IMR-90 (cell line): Measurements from ENCODE around the gene CD6. TPM values are rescaled to one million over a fixed set of nuclear protein-coding genes. Genes with fewer than 3 reads are reported as not detected.

ENCODE experiments used
- ATAC-seq: fragments of 200-7000 bp; cut with Tn5 transposase; 2 replicates; pipeline ENCODE4 v1.9.1; 2020; ENCODE audit warnings: low read depth, mild to moderate bottlenecking, moderate library complexity
- BruUV-seq: library from RNA; stranded (reverse); fragments of 400-500 nt; replicated peaks from 2 replicates; lab custom pipeline; 2021; lab: Mats Ljungman, UMichigan
- CTCF ChIA-PET: fragments of 300-600 bp; formaldehyde crosslinking; extraction: SDS; loops from one replicate; lab custom pipeline; 2021; ENCODE audit warnings: antibody characterized with exemption; lab: Yijun Ruan, JAX
- POLR2A ChIA-PET: fragments of 300-600 bp; sonication (Branson Sonifier 250); formaldehyde crosslinking; loops from one replicate; lab custom pipeline; 2022; ENCODE audit warnings: antibody characterized with exemption; ENCODE audit not compliant: unreplicated experiment; lab: Charles Lee
- DNase-seq: peaks from one replicate; pipeline ENCODE4 v3.0.0; 2013
- H2AFZ ChIP-seq: replicated peaks from 2 replicates; pipeline ENCODE3; 2013; ENCODE audit warnings: low read length, mild to moderate bottlenecking; ENCODE audit not compliant: poor library complexity
- H2AK5ac ChIP-seq: 2 replicates; pipeline ENCODE4 v1.6.1; 2013; ENCODE audit warnings: low read depth, low read length, inconsistent platforms
- H2AK9ac ChIP-seq: replicated peaks from 2 replicates; pipeline ENCODE3; 2013; ENCODE audit warnings: mild to moderate bottlenecking, low read depth, low read length, moderate library complexity; ENCODE audit not compliant: poor library complexity
- H2BK120ac ChIP-seq: 2 replicates; pipeline ENCODE4 v1.6.1; 2013; ENCODE audit warnings: low read depth, low read length, inconsistent platforms
- H2BK15ac ChIP-seq: 3 replicates; pipeline ENCODE4 v1.6.1; 2013; ENCODE audit warnings: low read depth, low read length, inconsistent platforms
- H2BK20ac ChIP-seq: 2 replicates; pipeline ENCODE4 v1.6.1; 2013; ENCODE audit warnings: low read depth, mild to moderate bottlenecking, inconsistent platforms, low read length, moderate library complexity
- H2BK5ac ChIP-seq: 2 replicates; pipeline ENCODE4 v1.6.1; 2013; ENCODE audit warnings: mild to moderate bottlenecking, low read depth, low read length, inconsistent platforms; ENCODE audit not compliant: poor library complexity, severe bottlenecking
- H3K14ac ChIP-seq: replicated peaks from 2 replicates; pipeline ENCODE4 v1.6.1; 2013; ENCODE audit warnings: low read depth, low read length, inconsistent platforms
- H3K18ac ChIP-seq: 2 replicates; pipeline ENCODE4 v1.6.1; 2013; ENCODE audit warnings: low read depth, low read length, control low read depth
- H3K23ac ChIP-seq: 2 replicates; pipeline ENCODE4 v1.6.1; 2013; ENCODE audit warnings: low read depth, low read length, inconsistent platforms
- H3K27ac ChIP-seq: 2 replicates; pipeline ENCODE4 v1.5.1; 2013; ENCODE audit warnings: mild to moderate bottlenecking, control low read depth, low read length; ENCODE audit not compliant: insufficient read depth
- H3K27me3 ChIP-seq: 2 replicates; pipeline ENCODE4 v1.6.1; 2013; ENCODE audit warnings: low read length; ENCODE audit not compliant: control insufficient read depth, insufficient read depth
- H3K36me3 ChIP-seq: 2 replicates; pipeline ENCODE4 v1.6.1; 2013; ENCODE audit warnings: low read length, mixed read lengths; ENCODE audit not compliant: control insufficient read depth, insufficient read depth
- H3K4ac ChIP-seq: 2 replicates; pipeline ENCODE4 v1.6.1; 2013; ENCODE audit warnings: low read depth, low read length, inconsistent platforms
- H3K4me1 ChIP-seq: 2 replicates; pipeline ENCODE4 v1.6.1; 2013; ENCODE audit warnings: low read length, mixed read lengths; ENCODE audit not compliant: control insufficient read depth, insufficient read depth
- H3K4me2 ChIP-seq: 2 replicates; pipeline ENCODE4 v1.6.1; 2013; ENCODE audit warnings: low read depth, mild to moderate bottlenecking, control low read depth, low read length, moderate library complexity
- H3K4me3 ChIP-seq: 2 replicates; pipeline ENCODE4 v1.5.1; 2013; ENCODE audit warnings: low read depth, mild to moderate bottlenecking, control low read depth, low read length, moderate library complexity; ENCODE audit not compliant: insufficient read depth
- H3K56ac ChIP-seq: 2 replicates; pipeline ENCODE4 v1.6.1; 2013; ENCODE audit warnings: low read length, inconsistent platforms; ENCODE audit not compliant: insufficient read depth; ENCODE audit errors: extremely low read depth
- H3K79me1 ChIP-seq, 2 experiments: 2 replicates each; pipeline ENCODE4 v1.6.1; 2013; ENCODE audit warnings: low read length in 2 of 2, inconsistent platforms in 1 of 2, low read depth in 1 of 2
- H3K9ac ChIP-seq: 2 replicates; pipeline ENCODE4 v1.6.1; 2013; ENCODE audit warnings: low read depth, low read length, control low read depth
- H3K9me1 ChIP-seq: 2 replicates; pipeline ENCODE4 v1.6.1; 2013; ENCODE audit warnings: low read length, inconsistent platforms; ENCODE audit not compliant: insufficient read depth
- H3K9me3 ChIP-seq: 2 replicates; pipeline ENCODE4 v1.6.1; 2013; ENCODE audit warnings: low read length; ENCODE audit not compliant: control insufficient read depth, insufficient read depth
- H4K20me1 ChIP-seq: 2 replicates; pipeline ENCODE4 v1.6.1; 2013; ENCODE audit warnings: low read length, inconsistent platforms; ENCODE audit not compliant: insufficient read depth
- H4K5ac ChIP-seq: 2 replicates; pipeline ENCODE4 v1.6.1; 2013; ENCODE audit warnings: mild to moderate bottlenecking, low read depth, low read length, control low read depth
- H4K8ac ChIP-seq, 2 experiments: 2 replicates each; pipeline ENCODE4 v1.6.1; 2013; ENCODE audit warnings: low read depth in 2 of 2, low read length in 2 of 2, control low read depth in 1 of 2, inconsistent platforms in 1 of 2
- H4K91ac ChIP-seq: 2 replicates; pipeline ENCODE4 v1.6.1; 2013; ENCODE audit warnings: low read depth, low read length, inconsistent platforms; ENCODE audit not compliant: insufficient read depth
- BHLHE40 ChIP-seq: fragments of 150-350 bp; IDR thresholded peaks from 2 replicates; pipeline ENCODE4 v1.6.1; 2016; ENCODE audit warnings: mild to moderate bottlenecking, low read depth, low read length
- CEBPB ChIP-seq: IDR thresholded peaks from 2 replicates; pipeline ENCODE4 v1.6.1; 2012; ENCODE audit warnings: low read depth, low read length, improper control_type of control experiment
- CHD1 ChIP-seq: IDR thresholded peaks from 2 replicates; pipeline ENCODE4 v1.6.1; 2012; ENCODE audit warnings: low read depth, low read length, improper control_type of control experiment
- FOS ChIP-seq: fragments of 150-350 bp; IDR thresholded peaks from 2 replicates; pipeline ENCODE4 v1.6.1; 2016; ENCODE audit warnings: low read depth, low read length
- MAFK ChIP-seq: IDR thresholded peaks from 2 replicates; pipeline ENCODE4 v1.6.1; 2012; ENCODE audit warnings: low read depth, low read length, improper control_type of control experiment
- MAZ ChIP-seq: IDR thresholded peaks from 2 replicates; pipeline ENCODE4 v1.6.1; 2012; ENCODE audit warnings: low read depth, mild to moderate bottlenecking, low read length, improper control_type of control experiment, moderate library complexity, borderline replicate concordance
- MXI1 ChIP-seq: IDR thresholded peaks from 2 replicates; pipeline ENCODE4 v1.6.1; 2012; ENCODE audit warnings: low read depth, mild to moderate bottlenecking, low read length, moderate library complexity, borderline replicate concordance
- NFE2L2 ChIP-seq: fragments of 150-350 bp; IDR thresholded peaks from 2 replicates; pipeline ENCODE4 v1.6.1; 2016; ENCODE audit warnings: low read depth, mild to moderate bottlenecking, low read length
- POLR2A ChIP-seq: IDR thresholded peaks from 2 replicates; pipeline ENCODE4 v1.6.1; 2012; ENCODE audit warnings: mild to moderate bottlenecking, low read depth, low read length
- RAD21 ChIP-seq: IDR thresholded peaks from 2 replicates; pipeline ENCODE4 v1.6.1; 2012; ENCODE audit warnings: low read length, improper control_type of control experiment
- RCOR1 ChIP-seq: IDR thresholded peaks from 2 replicates; pipeline ENCODE4 v1.6.1; 2012; ENCODE audit warnings: mild to moderate bottlenecking, low read length, improper control_type of control experiment; ENCODE audit not compliant: insufficient replicate concordance
- RFX5 ChIP-seq: IDR thresholded peaks from 2 replicates; pipeline ENCODE4 v1.8.0; 2012; ENCODE audit warnings: low read depth, mild to moderate bottlenecking, low read length, moderate library complexity
- SMC3 ChIP-seq: fragments of 150-350 bp; IDR thresholded peaks from 2 replicates; pipeline ENCODE4 v1.6.1; 2016; ENCODE audit warnings: low read depth, mild to moderate bottlenecking, antibody characterized with exemption, low read length, moderate library complexity
- WGBS, 2 experiments: methylation state at CpG; one replicate each; pipeline versions ENCODE4 v1.1.5 to v1.1.7; 2013; ENCODE audit warnings: missing lambda C conversion rate in 2 of 2; ENCODE audit not compliant: insufficient read length in 1 of 2; ENCODE audit errors: extremely low coverage in 2 of 2; 5-methylcytosine and 5-hydroxymethylcytosine counted together
- dilution Hi-C: fragments of 300-500 bp; cut with HindIII; formaldehyde crosslinking; loops from one replicate; pipeline ENCODE4 v1.14.3; 2018; ENCODE audit warnings: low sequenced_read_pairs; ENCODE audit not compliant: unreplicated experiment
- in situ Hi-C: fragments of 300-500 bp; cut with MboI; formaldehyde crosslinking; loops from 3 replicates; pipeline ENCODE4 v1.14.3; 2019; ENCODE audit warnings: low sequenced_read_pairs, inconsistent platforms, mixed read lengths
- intact Hi-C: fragments of 100-400 bp; cut with micrococcal nuclease; formaldehyde crosslinking; loops from 2 replicates; pipeline ENCODE4 v1.10.0; 2022
- polyA plus RNA-seq, 3 experiments: library from polyadenylated mRNA; depleted of rRNA; stranded (reverse); fragments of >200 nt; gene quantifications; 2 replicates each; pipeline ENCODE4 v1.2.3, GENCODE V29; 2012; ENCODE audit warnings: low replicate concordance in 1 of 3
- total RNA-seq: library from RNA; depleted of rRNA; stranded (reverse); fragments of >200 nt; gene quantifications from 2 replicates; pipeline ENCODE4 v1.2.3, GENCODE V29; 2012
- TF ChIP-seq, protein P1 (sequence below): fragments of 150-350 bp; IDR thresholded peaks from 2 replicates; pipeline ENCODE4 v1.6.1; 2016; ENCODE audit warnings: low read depth, mild to moderate bottlenecking, low read length, moderate library complexity, borderline replicate concordance
- TF ChIP-seq, protein P2 (sequence below): fragments of 150-350 bp; IDR thresholded peaks from 2 replicates; pipeline ENCODE4 v1.6.1; 2017; ENCODE audit warnings: mild to moderate bottlenecking, antibody characterized with exemption, low read length, low read depth
- TF ChIP-seq, protein P3 (sequence below): conservative IDR thresholded peaks from 2 replicates; pipeline ENCODE4 v1.5.1; 2012; ENCODE audit warnings: mild to moderate bottlenecking, low read depth, low read length, improper control_type of control experiment

Gene CD6
- total and polyA plus RNA-seq, 2 of the 4 experiments (the other 2 are of a cell fraction): not detected

DNA sequence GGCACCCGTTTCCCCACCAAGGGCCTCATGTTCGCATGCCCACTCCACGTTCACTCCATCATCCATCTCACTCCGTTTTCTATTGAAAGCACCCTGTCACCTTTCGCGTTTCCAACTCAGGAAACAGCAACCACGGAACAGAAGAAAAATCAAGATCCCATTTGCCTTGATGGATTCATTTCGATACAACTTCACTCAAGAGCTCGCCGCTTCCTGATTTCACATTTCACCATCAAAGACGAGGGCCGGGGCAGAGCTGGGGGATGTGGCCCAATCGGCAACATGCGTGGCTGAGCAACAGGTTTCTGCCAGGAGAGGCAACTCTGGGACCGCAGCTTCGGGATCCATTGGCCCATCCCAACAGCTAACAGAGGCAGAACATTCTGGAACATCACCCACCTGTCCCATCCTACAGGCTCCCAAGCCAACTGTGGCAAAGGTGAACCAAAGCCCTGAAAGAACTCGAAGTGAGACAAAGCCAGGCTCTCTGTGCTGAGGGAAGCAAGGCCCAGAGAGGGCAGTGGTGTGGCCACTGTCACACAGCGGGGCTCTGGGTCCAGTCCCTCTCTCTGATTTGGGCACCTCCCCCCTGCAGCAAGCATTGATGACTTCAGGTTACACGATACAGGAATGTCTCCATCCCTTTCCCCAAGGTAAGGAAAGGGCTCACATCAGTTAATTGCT is 94.6 kb downstream of the CD6 start:
- no peak overlapping the region for H3K4me3 ChIP-seq
- no peak overlapping the region for H2AK9ac ChIP-seq
- DNase-seq (no peak), ATAC-seq (no peak)
- H2AFZ ChIP-seq: no peak overlapping the region
- no peaks in the 10 kb centered on the region for H3K79me1 ChIP-seq
- H3K27me3 ChIP-seq: peaks cover 19% of the 10 kb centered on the region
- H2BK5ac ChIP-seq: no peak overlapping the region
- no peaks in the 10 kb centered on the region for H4K20me1 ChIP-seq
- BruUV-seq: no TSS peak
- no peak overlapping the region for H2BK15ac ChIP-seq
- in situ Hi-C loops (no loop called here), intact Hi-C loops (no loop called here), dilution Hi-C loops (no loop called here)
- no peak overlapping the region for H3K9ac ChIP-seq
- WGBS, 2 experiments: 71% methylated on average over 11 of the region's 19 CpGs; no CpG with 5 or more reads in 1 of the 2 experiments
- POLR2A ChIA-PET: no interaction called here
- H3K18ac ChIP-seq: no peak overlapping the region
- no peak overlapping the region for H3K56ac ChIP-seq
- H3K27ac ChIP-seq: no peak overlapping the region
- no peak overlapping the region for H2AK5ac ChIP-seq
- H4K5ac ChIP-seq: no peak overlapping the region
- H3K4ac ChIP-seq: no peak overlapping the region
- no peak overlapping the region for H2BK120ac ChIP-seq
- no peak overlapping the region for H4K8ac ChIP-seq
- H2BK20ac ChIP-seq: no peak overlapping the region
- CTCF ChIA-PET: no interaction called here
- no peak overlapping the region for H3K23ac ChIP-seq
- no peak overlapping the region for H3K14ac ChIP-seq
- H3K9me1 ChIP-seq: no peaks in the 10 kb centered on the region; the same call in 1 of the 2 replicates
- H3K4me2 ChIP-seq: no peak overlapping the region
- no peak overlapping the region for H4K91ac ChIP-seq
- no peaks in the 10 kb centered on the region for H3K36me3 ChIP-seq
- H3K4me1 ChIP-seq: peaks cover 1% of the 10 kb centered on the region; the same call in 1 of the 2 replicates
- H3K9me3 ChIP-seq: no peaks in the 10 kb centered on the region
- TF ChIP-seq, protein P1, sequence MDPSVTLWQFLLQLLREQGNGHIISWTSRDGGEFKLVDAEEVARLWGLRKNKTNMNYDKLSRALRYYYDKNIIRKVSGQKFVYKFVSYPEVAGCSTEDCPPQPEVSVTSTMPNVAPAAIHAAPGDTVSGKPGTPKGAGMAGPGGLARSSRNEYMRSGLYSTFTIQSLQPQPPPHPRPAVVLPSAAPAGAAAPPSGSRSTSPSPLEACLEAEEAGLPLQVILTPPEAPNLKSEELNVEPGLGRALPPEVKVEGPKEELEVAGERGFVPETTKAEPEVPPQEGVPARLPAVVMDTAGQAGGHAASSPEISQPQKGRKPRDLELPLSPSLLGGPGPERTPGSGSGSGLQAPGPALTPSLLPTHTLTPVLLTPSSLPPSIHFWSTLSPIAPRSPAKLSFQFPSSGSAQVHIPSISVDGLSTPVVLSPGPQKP: no peak
- TF ChIP-seq, protein P2, sequence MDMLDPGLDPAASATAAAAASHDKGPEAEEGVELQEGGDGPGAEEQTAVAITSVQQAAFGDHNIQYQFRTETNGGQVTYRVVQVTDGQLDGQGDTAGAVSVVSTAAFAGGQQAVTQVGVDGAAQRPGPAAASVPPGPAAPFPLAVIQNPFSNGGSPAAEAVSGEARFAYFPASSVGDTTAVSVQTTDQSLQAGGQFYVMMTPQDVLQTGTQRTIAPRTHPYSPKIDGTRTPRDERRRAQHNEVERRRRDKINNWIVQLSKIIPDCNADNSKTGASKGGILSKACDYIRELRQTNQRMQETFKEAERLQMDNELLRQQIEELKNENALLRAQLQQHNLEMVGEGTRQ: no peak
- TF ChIP-seq, protein P3, sequence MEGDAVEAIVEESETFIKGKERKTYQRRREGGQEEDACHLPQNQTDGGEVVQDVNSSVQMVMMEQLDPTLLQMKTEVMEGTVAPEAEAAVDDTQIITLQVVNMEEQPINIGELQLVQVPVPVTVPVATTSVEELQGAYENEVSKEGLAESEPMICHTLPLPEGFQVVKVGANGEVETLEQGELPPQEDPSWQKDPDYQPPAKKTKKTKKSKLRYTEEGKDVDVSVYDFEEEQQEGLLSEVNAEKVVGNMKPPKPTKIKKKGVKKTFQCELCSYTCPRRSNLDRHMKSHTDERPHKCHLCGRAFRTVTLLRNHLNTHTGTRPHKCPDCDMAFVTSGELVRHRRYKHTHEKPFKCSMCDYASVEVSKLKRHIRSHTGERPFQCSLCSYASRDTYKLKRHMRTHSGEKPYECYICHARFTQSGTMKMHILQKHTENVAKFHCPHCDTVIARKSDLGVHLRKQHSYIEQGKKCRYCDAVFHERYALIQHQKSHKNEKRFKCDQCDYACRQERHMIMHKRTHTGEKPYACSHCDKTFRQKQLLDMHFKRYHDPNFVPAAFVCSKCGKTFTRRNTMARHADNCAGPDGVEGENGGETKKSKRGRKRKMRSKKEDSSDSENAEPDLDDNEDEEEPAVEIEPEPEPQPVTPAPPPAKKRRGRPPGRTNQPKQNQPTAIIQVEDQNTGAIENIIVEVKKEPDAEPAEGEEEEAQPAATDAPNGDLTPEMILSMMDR: no peak
- TF ChIP-seq MXI1 (no peak), SMC3 (no peak), POLR2A (no peak), MAZ (no peak), RAD21 (no peak), CEBPB (no peak), RCOR1 (no peak), NFE2L2 (no peak), MAFK (no peak), BHLHE40 (no peak), RFX5 (no peak), CHD1 (no peak), FOS (no peak)
